Muscle layer of duodenum (tissue), 2 donors: Measurements from ENCODE around the gene VWA3A.
"Not testable (repeated sequence)": the region's sequence is repeated elsewhere in the genome, so short reads cannot be mapped to it uniquely, and the experiment has no call there.

Experiments used
- H3K27ac ChIP-seq: one replicate; pipeline ENCODE4 v1.7.0; 2013; ENCODE audit warnings: mild to moderate bottlenecking, low read length
- H3K27me3 ChIP-seq: one replicate; pipeline ENCODE4 v1.7.0; 2013; ENCODE audit warnings: low read depth, mild to moderate bottlenecking, control low read depth, low read length
- H3K36me3 ChIP-seq, 2 donors: one replicate each; pipeline ENCODE4 v1.7.0; 2013; ENCODE audit warnings: low read length in 2 of 2, control low read depth in 1 of 2, mild to moderate bottlenecking in 1 of 2; ENCODE audit not compliant: insufficient read depth in 2 of 2, control insufficient read depth in 1 of 2
- H3K4me1 ChIP-seq, 2 donors: one replicate each; pipeline ENCODE4 v1.7.0; 2013; ENCODE audit warnings: low read length in 2 of 2, mild to moderate bottlenecking in 2 of 2, control low read depth in 1 of 2, moderate library complexity in 1 of 2; ENCODE audit not compliant: insufficient read depth in 2 of 2, control insufficient read depth in 1 of 2
- H3K4me3 ChIP-seq, 2 donors: one replicate each; pipeline ENCODE4 v1.7.0; 2013; ENCODE audit warnings: low read length in 2 of 2, low read depth in 1 of 2, mild to moderate bottlenecking in 1 of 2
- H3K9me3 ChIP-seq, 2 donors: one replicate each; pipeline ENCODE4 v1.7.0; 2013; ENCODE audit warnings: low read length in 2 of 2, control low read depth in 1 of 2, mild to moderate bottlenecking in 1 of 2; ENCODE audit not compliant: control insufficient read depth in 1 of 2
- donor health status: healthy.

The VWA3A gene

DNA sequence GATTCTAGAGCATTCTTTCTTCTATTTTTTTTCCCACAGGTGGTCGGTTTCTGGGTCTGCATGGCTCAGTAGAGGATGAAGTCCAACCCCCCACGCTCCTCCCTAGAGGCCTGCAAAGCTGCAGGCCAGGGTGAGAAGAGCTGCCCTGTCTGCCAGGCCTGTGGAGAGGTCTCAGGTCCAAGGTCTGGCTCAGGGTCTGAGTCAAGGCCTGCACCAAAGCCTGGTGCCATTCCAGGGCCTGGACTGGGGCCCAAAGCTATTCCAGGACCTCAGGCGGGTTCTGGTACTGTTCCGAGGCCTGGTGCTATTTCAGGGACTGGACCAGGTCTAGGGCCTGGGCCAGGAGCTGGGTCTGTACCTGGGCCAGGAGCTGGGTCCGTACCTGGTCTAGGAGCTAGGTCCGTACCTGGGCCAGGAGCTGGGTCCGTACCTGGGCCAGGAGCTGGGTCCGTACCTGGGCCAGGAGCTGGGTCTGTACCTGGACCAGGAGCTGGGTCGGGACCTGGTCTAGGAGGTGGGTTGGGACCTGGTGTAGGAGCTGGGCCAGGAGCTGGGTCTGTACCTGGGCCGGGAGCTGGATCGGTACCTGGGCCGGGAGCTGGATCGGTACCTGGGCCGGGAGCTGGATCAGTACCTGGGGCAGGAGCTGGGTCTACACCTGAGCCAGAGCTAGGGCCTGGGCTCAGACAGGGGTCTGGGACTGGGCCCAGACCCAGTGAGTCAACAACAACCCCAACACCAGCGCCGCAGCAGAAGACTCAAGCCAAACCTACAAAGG, 73.4 kb downstream of the VWA3A start:
- H3K4me1 ChIP-seq = peaks cover 0 to 5% of the 10 kb centered on the region in 2 donors
- H3K27ac ChIP-seq = no peak overlapping the region
- no peak overlapping the region for H3K4me3 ChIP-seq
- H3K9me3 ChIP-seq = peaks cover 0 to 4% of the 10 kb centered on the region in 2 donors
- H3K27me3 ChIP-seq = peaks cover 9% of the 10 kb centered on the region
- H3K36me3 ChIP-seq = no peaks in the 10 kb centered on the region

DNA sequence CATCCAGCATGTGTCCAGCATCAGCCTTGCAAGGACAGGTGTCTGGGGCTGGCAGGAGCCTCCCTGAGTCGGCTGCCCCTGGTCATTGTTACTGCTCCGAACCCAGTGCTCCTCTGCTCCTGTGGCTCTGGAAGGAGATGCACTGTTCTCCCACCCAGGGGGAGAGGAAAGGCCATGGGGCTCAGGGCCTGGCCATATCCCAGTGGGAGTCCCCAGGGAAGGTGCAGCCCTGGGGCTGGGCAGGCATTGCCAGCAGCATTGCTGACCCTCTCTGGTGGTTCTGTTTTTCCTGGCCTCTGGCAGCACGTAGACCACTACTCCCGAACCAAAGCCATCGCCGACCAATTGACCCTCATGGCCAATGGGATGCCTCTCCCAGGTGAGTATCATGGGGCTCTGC, 79.6 kb downstream of the VWA3A start:
- no peaks in the 10 kb centered on the region for H3K27me3 ChIP-seq
- H3K36me3 ChIP-seq = no peaks in the 10 kb centered on the region
- H3K9me3 ChIP-seq = no peaks in the 10 kb centered on the region
- no peak overlapping the region for H3K27ac ChIP-seq
- no peak overlapping the region for H3K4me3 ChIP-seq
- H3K4me1 ChIP-seq = no peaks in the 10 kb centered on the region

DNA sequence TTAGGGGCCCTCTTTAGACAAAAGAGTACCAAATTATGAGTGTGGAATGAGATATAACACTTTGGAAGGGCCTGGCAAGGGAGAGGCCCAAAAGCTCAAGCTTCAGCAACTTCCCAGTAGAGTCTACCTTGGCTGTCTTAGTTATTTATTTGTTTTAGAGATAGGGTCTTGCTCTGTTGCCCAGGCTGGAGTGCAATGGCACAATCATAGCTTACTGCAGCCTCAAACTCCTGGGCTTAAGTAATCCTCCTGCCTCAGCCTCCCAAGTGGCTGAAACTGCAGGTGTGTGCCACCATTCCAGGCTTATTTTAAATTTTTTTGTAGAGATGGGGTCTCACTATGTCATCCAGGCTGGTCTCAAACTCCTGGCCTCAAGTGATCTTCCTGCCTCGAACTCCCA, 80.3 kb downstream of the VWA3A start:
- H3K36me3 ChIP-seq, H3K27me3 ChIP-seq, H3K4me3 ChIP-seq, H3K4me1 ChIP-seq, H3K27ac ChIP-seq, H3K9me3 ChIP-seq: not testable (repeated sequence)

DNA sequence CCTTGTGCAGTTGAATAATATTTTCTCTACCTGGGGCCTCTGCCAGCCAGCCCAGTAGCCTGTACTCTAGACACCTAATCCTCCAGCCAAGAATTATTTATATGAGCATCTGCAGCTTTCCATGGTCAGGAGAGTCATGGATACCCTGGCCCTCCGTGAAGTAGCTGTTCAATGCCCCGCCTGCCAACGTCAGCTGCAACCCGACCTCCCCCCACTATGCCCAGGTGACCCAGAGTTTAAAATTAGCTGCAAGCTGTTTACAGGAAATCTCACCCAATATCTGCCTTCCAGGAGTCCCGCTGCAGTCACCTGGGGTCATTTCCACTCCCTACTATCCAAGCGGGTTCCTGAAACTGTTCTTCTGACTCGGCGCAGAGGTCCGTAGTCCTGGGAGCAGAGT, 82.3 kb downstream of the VWA3A start:
- Histone ChIP-seq H3K27ac (no peak overlapping the region), H3K9me3 (no peaks in the 10 kb centered on the region), H3K4me1 (no peaks in the 10 kb centered on the region), H3K27me3 (no peaks in the 10 kb centered on the region), H3K4me3 (no peak overlapping the region), H3K36me3 (no peaks in the 10 kb centered on the region)

- Histone ChIP-seq H3K27ac (no peak overlapping the region), H3K9me3 (no peaks in the 10 kb centered on the region), H3K4me3 (no peak overlapping the region), H3K27me3 (no peaks in the 10 kb centered on the region), H3K4me1 (no peaks in the 10 kb centered on the region), H3K36me3 (no peaks in the 10 kb centered on the region)
These were observed 85.9 kb downstream of the VWA3A start for GRCh38 chr16:22177968-22178930.

- H3K9me3 ChIP-seq = no peaks in the 10 kb centered on the region
- no peak overlapping the region for H3K27ac ChIP-seq
- H3K4me1 ChIP-seq = no peaks in the 10 kb centered on the region
- no peaks in the 10 kb centered on the region for H3K27me3 ChIP-seq
- no peaks in the 10 kb centered on the region for H3K36me3 ChIP-seq
- no peak overlapping the region for H3K4me3 ChIP-seq
These were observed 89.1 kb downstream of the VWA3A start for GRCh38 chr16:22181426-22181825.

- Histone ChIP-seq H3K4me3 (no peak overlapping the region), H3K27me3 (no peaks in the 10 kb centered on the region), H3K9me3 (no peaks in the 10 kb centered on the region), H3K27ac (no peak overlapping the region), H3K4me1 (no peaks in the 10 kb centered on the region), H3K36me3 (no peaks in the 10 kb centered on the region)
These were observed 89.5 kb downstream of the VWA3A start for GRCh38 chr16:22181843-22182242.

GRCh38 chr16:22183335-22183734, 91.0 kb downstream of the VWA3A start:
- no peaks in the 10 kb centered on the region for H3K9me3 ChIP-seq
- H3K27me3 ChIP-seq = no peaks in the 10 kb centered on the region
- no peak overlapping the region for H3K27ac ChIP-seq
- H3K4me1 ChIP-seq = no peaks in the 10 kb centered on the region
- no peak overlapping the region for H3K4me3 ChIP-seq
- H3K36me3 ChIP-seq = no peaks in the 10 kb centered on the region

- no peaks in the 10 kb centered on the region for H3K9me3 ChIP-seq
- peaks cover 2 to 6% of the 10 kb centered on the region in 2 donors for H3K4me1 ChIP-seq
- H3K27me3 ChIP-seq = no peaks in the 10 kb centered on the region
- H3K36me3 ChIP-seq = no peaks in the 10 kb centered on the region
- no peak overlapping the region for H3K4me3 ChIP-seq
- H3K27ac ChIP-seq = no peak overlapping the region
These were observed 91.7 kb downstream of the VWA3A start for GRCh38 chr16:22183901-22184614.

DNA sequence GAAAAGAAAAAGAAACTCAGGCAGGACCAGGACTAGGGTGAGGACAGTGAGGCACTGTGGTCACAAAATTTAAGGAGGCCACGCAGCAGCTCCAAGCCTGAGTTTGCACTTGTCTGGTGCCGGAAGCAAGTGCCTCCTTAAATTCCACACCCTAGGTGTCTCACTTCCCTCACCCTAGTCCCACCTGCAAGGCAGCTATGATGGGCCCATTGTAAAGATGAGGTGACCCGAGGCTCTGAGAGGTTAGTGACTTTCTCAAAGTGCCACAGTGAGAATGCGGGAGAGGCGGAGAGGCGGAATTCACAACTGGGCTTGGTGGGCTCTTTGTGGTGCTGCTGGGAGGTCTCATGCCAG, 92.3 kb downstream of the VWA3A start:
- Histone ChIP-seq H3K27me3 (no peaks in the 10 kb centered on the region), H3K36me3 (no peaks in the 10 kb centered on the region), H3K4me3 (no peak overlapping the region), H3K9me3 (no peaks in the 10 kb centered on the region), H3K4me1 (peaks cover 7 to 11% of the 10 kb centered on the region in 2 donors), H3K27ac (no peak overlapping the region)

- no peaks in the 10 kb centered on the region for H3K9me3 ChIP-seq
- no peaks in the 10 kb centered on the region for H3K27me3 ChIP-seq
- peaks cover 9 to 14% of the 10 kb centered on the region in 2 donors for H3K4me1 ChIP-seq
- no peak overlapping the region for H3K4me3 ChIP-seq
- H3K27ac ChIP-seq = no peak overlapping the region
- peaks cover 0 to 2% of the 10 kb centered on the region in 2 donors for H3K36me3 ChIP-seq
These were observed 94.2 kb downstream of the VWA3A start for GRCh38 chr16:22186517-22186916.
